ENCODE data around the gene PTPRE. TPM values are rescaled to one million over a fixed set of nuclear protein-coding genes. Genes with fewer than 3 reads are reported as not detected.

Gene PTPRE
- total RNA-seq, 1 experiment from 2014 or later: 12.3 TPM

DNA sequence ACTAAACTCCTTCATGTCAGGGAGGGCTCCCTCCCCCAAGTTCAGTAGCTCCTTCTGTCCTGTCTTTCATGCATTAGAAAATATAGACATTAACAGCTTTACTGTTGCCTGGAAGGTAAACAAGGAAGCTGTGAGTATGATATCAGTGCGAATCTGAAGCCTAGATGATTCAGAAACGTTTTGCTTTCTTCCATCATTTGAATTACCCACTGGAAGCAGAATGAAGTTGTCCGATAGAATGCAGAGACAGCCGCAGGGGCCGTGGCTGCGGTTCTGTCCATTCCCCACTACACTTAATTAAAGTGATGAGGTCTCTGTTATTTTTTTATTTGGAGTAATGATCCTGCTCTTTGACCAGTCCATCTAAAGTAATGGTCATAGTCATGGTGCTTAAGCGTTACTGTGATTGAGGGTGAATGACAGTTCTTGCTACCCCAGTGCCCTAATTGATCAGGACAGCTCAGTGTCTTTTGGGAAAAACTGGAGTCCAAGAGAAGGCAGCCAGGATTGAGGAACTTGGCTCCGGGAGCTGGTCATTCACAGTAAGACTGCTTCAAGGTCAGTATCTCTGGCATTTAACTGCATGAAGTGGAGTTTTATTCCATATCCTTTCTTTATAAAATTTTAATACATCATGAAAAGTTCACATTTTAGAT is 69.9 kb downstream of the PTPRE start:
- intact Hi-C loops (cut with micrococcal nuclease): no loop called here
- DNase-seq (ENCODE audit: low read depth, low spot score) (no peak), ATAC-seq (no peak)
- Histone ChIP-seq H3K4me1 (ENCODE audit: control insufficient read depth in 1 of 2, insufficient read depth in 2 of 2, low read length in 2 of 2) (no peaks in the 10 kb centered on the region), H3K36me3 (ENCODE audit: control insufficient read depth in 1 of 2, insufficient read depth in 2 of 2, low read length in 2 of 2) (no peaks in the 10 kb centered on the region), H3K9me3 (ENCODE audit: control insufficient read depth in 1 of 2, insufficient read depth in 1 of 2, low read depth in 1 of 2, low read length in 2 of 2) (no peaks in the 10 kb centered on the region), H3K9me2 (ENCODE audit: insufficient read depth) (no peaks in the 10 kb centered on the region), H3K27me3 (ENCODE audit: insufficient read depth, low read length) (no peaks in the 10 kb centered on the region), H3K9ac (ENCODE audit: low read length) (no peak overlapping the region), H3K27ac (ENCODE audit: low read depth, low read length) (no peak overlapping the region), H2AFZ (ENCODE audit: low read depth, low read length, poor library complexity, severe bottlenecking) (no peak overlapping the region), H3K4me3 (replicated peaks in 1 of 2; ENCODE audit: low read depth in 1 of 2, low read length in 2 of 2) (no peak overlapping the region), H4K20me1 (ENCODE audit: insufficient read depth) (no peaks in the 10 kb centered on the region), H3K79me2 (ENCODE audit: insufficient read depth, low read length) (no peaks in the 10 kb centered on the region), H3K4me2 (ENCODE audit: low read length) (no peak overlapping the region)
- ChIA-PET CTCF (no interaction called here), POLR2A (no interaction called here), RAD21 (ENCODE audit: low non-redundant PET in 1 of 2, low total read pairs in 2 of 2, uncharacterized antibody in 2 of 2, unreplicated experiment in 2 of 2) (no interaction called here)
- BruUV-seq (replicated peaks): no TSS peak
- no peak for TF ChIP-seq RAD21 (IDR thresholded peaks at IDR 0.05; ENCODE audit: low read depth)
- no peak for TF ChIP-seq ATF3 (IDR thresholded peaks at IDR 0.05)
- no peak for TF ChIP-seq FOSL1 (IDR thresholded peaks at IDR 0.05; ENCODE audit: low read depth)
- no peak for TF ChIP-seq YY1 (IDR thresholded peaks at IDR 0.05; ENCODE audit: extremely low read depth, insufficient replicate concordance, low read depth, low read length)
- TF ChIP-seq, protein P1, sequence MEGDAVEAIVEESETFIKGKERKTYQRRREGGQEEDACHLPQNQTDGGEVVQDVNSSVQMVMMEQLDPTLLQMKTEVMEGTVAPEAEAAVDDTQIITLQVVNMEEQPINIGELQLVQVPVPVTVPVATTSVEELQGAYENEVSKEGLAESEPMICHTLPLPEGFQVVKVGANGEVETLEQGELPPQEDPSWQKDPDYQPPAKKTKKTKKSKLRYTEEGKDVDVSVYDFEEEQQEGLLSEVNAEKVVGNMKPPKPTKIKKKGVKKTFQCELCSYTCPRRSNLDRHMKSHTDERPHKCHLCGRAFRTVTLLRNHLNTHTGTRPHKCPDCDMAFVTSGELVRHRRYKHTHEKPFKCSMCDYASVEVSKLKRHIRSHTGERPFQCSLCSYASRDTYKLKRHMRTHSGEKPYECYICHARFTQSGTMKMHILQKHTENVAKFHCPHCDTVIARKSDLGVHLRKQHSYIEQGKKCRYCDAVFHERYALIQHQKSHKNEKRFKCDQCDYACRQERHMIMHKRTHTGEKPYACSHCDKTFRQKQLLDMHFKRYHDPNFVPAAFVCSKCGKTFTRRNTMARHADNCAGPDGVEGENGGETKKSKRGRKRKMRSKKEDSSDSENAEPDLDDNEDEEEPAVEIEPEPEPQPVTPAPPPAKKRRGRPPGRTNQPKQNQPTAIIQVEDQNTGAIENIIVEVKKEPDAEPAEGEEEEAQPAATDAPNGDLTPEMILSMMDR (IDR thresholded peaks at IDR 0.05 in 2 of 3, conservative IDR thresholded peaks at IDR 0.05 in 1 of 3; ENCODE audit: borderline replicate concordance in 1 of 3, insufficient read depth in 1 of 3, low read depth in 2 of 3, low read length in 2 of 3): no peak
- TF ChIP-seq SIN3A (IDR thresholded peaks at IDR 0.05; ENCODE audit: low read depth): no peak
- no peak for TF ChIP-seq ZFX (IDR thresholded peaks at IDR 0.05)
- TF ChIP-seq EGR1 (IDR thresholded peaks at IDR 0.05; ENCODE audit: low read depth): no peak
- TF ChIP-seq EZH2 (IDR thresholded peaks at IDR 0.05): no peak

Data from HCT116 (cell line).